H9 (cell line): ENCODE data around the gene KRTAP5-6. TPM values are rescaled to one million over a fixed set of nuclear protein-coding genes. Genes with fewer than 3 reads are reported as not detected.

Experiments
- DNase-seq: peaks from one replicate; pipeline ENCODE4 v3.0.0-alpha.2; 2017
- H2AFZ ChIP-seq: one replicate; pipeline ENCODE4 v1.6.1; 2013; ENCODE audit warnings: mild to moderate bottlenecking, low read length, control low read depth, moderate library complexity
- H2AK5ac ChIP-seq: 2 replicates; pipeline ENCODE4 v1.6.1; 2013; ENCODE audit warnings: low read length, control low read depth, mixed read lengths; ENCODE audit not compliant: insufficient read length
- H2BK120ac ChIP-seq: one replicate; pipeline ENCODE4 v1.6.1; 2013; ENCODE audit warnings: low read depth, mild to moderate bottlenecking, low read length, control low read depth, inconsistent platforms; ENCODE audit not compliant: poor library complexity, severe bottlenecking
- H2BK12ac ChIP-seq: 2 replicates; pipeline ENCODE4 v1.6.1; 2013; ENCODE audit warnings: low read length, control low read depth, mixed read lengths, low read depth; ENCODE audit not compliant: insufficient read length
- H2BK15ac ChIP-seq: 2 replicates; pipeline ENCODE4 v1.6.1; 2013; ENCODE audit warnings: low read depth, low read length, control low read depth
- H2BK20ac ChIP-seq: one replicate; pipeline ENCODE4 v1.6.1; 2013; ENCODE audit warnings: low read depth, mild to moderate bottlenecking, low read length, control low read depth, inconsistent platforms; ENCODE audit not compliant: poor library complexity, severe bottlenecking
- H2BK5ac ChIP-seq: 2 replicates; pipeline ENCODE4 v1.6.1; 2013; ENCODE audit warnings: low read length, control low read depth, mixed read lengths; ENCODE audit not compliant: insufficient read length
- H3K14ac ChIP-seq: 2 replicates; pipeline ENCODE4 v1.6.1; 2013; ENCODE audit warnings: low read length, control low read depth; ENCODE audit not compliant: insufficient read depth
- H3K18ac ChIP-seq: 2 replicates; pipeline ENCODE4 v1.6.1; 2013; ENCODE audit warnings: low read depth, mild to moderate bottlenecking, mixed read lengths, low read length, control low read depth; ENCODE audit not compliant: insufficient read length
- H3K23ac ChIP-seq: 2 replicates; pipeline ENCODE4 v1.6.1; 2013; ENCODE audit warnings: low read length, control low read depth, mixed read lengths, low read depth; ENCODE audit not compliant: insufficient read length
- H3K23me2 ChIP-seq: 2 replicates; pipeline ENCODE4 v1.6.1; 2013; ENCODE audit warnings: low read depth, mild to moderate bottlenecking, mixed read lengths, low read length, control low read depth; ENCODE audit not compliant: insufficient read length, poor library complexity, severe bottlenecking
- H3K27ac ChIP-seq: 2 replicates; pipeline ENCODE4 v1.5.1; 2013; ENCODE audit warnings: low read length, control low read depth, mixed read lengths, low read depth; ENCODE audit not compliant: insufficient read length
- H3K27me3 ChIP-seq: 2 replicates; pipeline ENCODE4 v1.6.1; 2013; ENCODE audit warnings: low read length, control low read depth, inconsistent platforms; ENCODE audit not compliant: insufficient read depth
- H3K4ac ChIP-seq: 2 replicates; pipeline ENCODE4 v1.6.1; 2013; ENCODE audit warnings: low read depth, mild to moderate bottlenecking, control low read depth, inconsistent platforms, low read length, moderate library complexity
- H3K4me1 ChIP-seq: 2 replicates; pipeline ENCODE4 v1.6.1; 2013; ENCODE audit warnings: low read length, control low read depth, inconsistent platforms; ENCODE audit not compliant: insufficient read depth
- H3K4me2 ChIP-seq: 2 replicates; pipeline ENCODE4 v1.6.1; 2013; ENCODE audit warnings: low read length, control low read depth, mixed read lengths; ENCODE audit not compliant: insufficient read length, insufficient read depth
- H3K56ac ChIP-seq: 2 replicates; pipeline ENCODE4 v1.6.1; 2013; ENCODE audit warnings: low read depth, mild to moderate bottlenecking, mixed read lengths, low read length, control low read depth; ENCODE audit not compliant: insufficient read length
- H3K79me1 ChIP-seq: 2 replicates; pipeline ENCODE4 v1.6.1; 2013; ENCODE audit warnings: low read depth, mild to moderate bottlenecking, moderate library complexity, low read length, control low read depth, inconsistent platforms; ENCODE audit not compliant: insufficient read depth, poor library complexity, severe bottlenecking
- H3K79me2 ChIP-seq: 2 replicates; pipeline ENCODE4 v1.6.1; 2013; ENCODE audit warnings: low read length, control low read depth, inconsistent platforms; ENCODE audit not compliant: insufficient read depth
- H3K9ac ChIP-seq: 2 replicates; pipeline ENCODE4 v1.6.1; 2013; ENCODE audit warnings: low read length, control low read depth, mixed read lengths; ENCODE audit not compliant: insufficient read length; ENCODE audit errors: extremely low read depth
- H3K9me3 ChIP-seq: one replicate; pipeline ENCODE4 v1.6.1; 2013; ENCODE audit warnings: low read depth, low read length, inconsistent platforms; ENCODE audit not compliant: control insufficient read depth
- H3T11ph ChIP-seq: one replicate; pipeline ENCODE4 v1.6.1; 2013; ENCODE audit warnings: mild to moderate bottlenecking, low read length, control low read depth, inconsistent platforms
- H4K20me1 ChIP-seq: one replicate; pipeline ENCODE4 v1.6.1; 2013; ENCODE audit not compliant: control insufficient read depth, insufficient read length, insufficient read depth
- H4K5ac ChIP-seq: 2 replicates; pipeline ENCODE4 v1.6.1; 2013; ENCODE audit warnings: low read depth, mild to moderate bottlenecking, mixed read lengths, low read length, control low read depth; ENCODE audit not compliant: insufficient read length
- H4K8ac ChIP-seq: replicated peaks from 2 replicates; pipeline ENCODE4 v1.6.1; 2013; ENCODE audit warnings: low read length, control low read depth, mixed read lengths, low read depth; ENCODE audit not compliant: insufficient read length
- H4K91ac ChIP-seq: 2 replicates; pipeline ENCODE4 v1.6.1; 2013; ENCODE audit warnings: low read depth, mild to moderate bottlenecking, moderate library complexity, mixed read lengths, low read length, control low read depth; ENCODE audit not compliant: insufficient read length
- H3K27ac Mint-ChIP-seq, 3 experiments: 2 replicates in 2 of 3; 3 replicates in 1 of 3; pipeline ENCODE4 v1.8.0; 2020 to 2021; ENCODE audit warnings: mixed read lengths in 3 of 3, mild to moderate bottlenecking in 1 of 3, moderate library complexity in 1 of 3
- H3K27me3 Mint-ChIP-seq: 2 replicates; pipeline ENCODE4 v1.8.0; 2021; ENCODE audit warnings: low read depth, mild to moderate bottlenecking, moderate library complexity, mixed read lengths
- H3K36me3 Mint-ChIP-seq, 3 experiments: 2 replicates in 2 of 3; 3 replicates in 1 of 3; pipeline ENCODE4 v1.8.0; 2020 to 2021; ENCODE audit warnings: low read depth in 3 of 3, mixed read lengths in 3 of 3; ENCODE audit not compliant: insufficient read depth in 1 of 3
- H3K4me1 Mint-ChIP-seq, 2 experiments: 2 replicates each; pipeline ENCODE4 v1.8.0; 2020; ENCODE audit warnings: mixed read lengths in 2 of 2
- H3K4me3 Mint-ChIP-seq, 2 experiments: 2 replicates in 1 of 2; 3 replicates in 1 of 2; pipeline ENCODE4 v1.8.0; 2020 to 2021; ENCODE audit warnings: mild to moderate bottlenecking in 2 of 2, mixed read lengths in 2 of 2, moderate library complexity in 1 of 2
- H3K9me3 Mint-ChIP-seq, 2 experiments: 2 replicates in 1 of 2; 3 replicates in 1 of 2; pipeline ENCODE4 v1.8.0; 2020; ENCODE audit warnings: mild to moderate bottlenecking in 2 of 2, mixed read lengths in 2 of 2, moderate library complexity in 1 of 2
- CTCF ChIP-seq: fragments of 200-600 bp; sonication (generic); conservative IDR thresholded peaks from 3 replicates; pipeline ENCODE4 v1.8.0; 2021; ENCODE audit warnings: antibody characterized with exemption, mild to moderate bottlenecking
- WGBS: extraction: QIAGEN DNeasy Blood & Tissue Kit; methylation state at CpG from one replicate; pipeline ENCODE4 v1.1.7; 2013; ENCODE audit warnings: missing lambda C conversion rate, low lambda C conversion rate, mixed read lengths; ENCODE audit not compliant: insufficient read length; ENCODE audit errors: extremely low coverage; 5-methylcytosine and 5-hydroxymethylcytosine counted together
- total RNA-seq: library from RNA; stranded (reverse); gene quantifications from 2 replicates; pipeline ENCODE4 v1.2.1, GENCODE V29; 2021

KRTAP5-6 gene
- total RNA-seq, 1 experiment from 2014 or later, result not detected

GRCh38 chr11:1733009-1733715 lies 36.2 kb downstream of the KRTAP5-6 start:
- Mint-ChIP-seq H3K27me3 (peaks cover 95% of the 10 kb centered on the region), H3K4me1 (peaks cover 2 to 3% of the 10 kb centered on the region in 2 experiments; a peak in 2 of 4 replicates), H3K9me3 (peaks cover 10 to 19% of the 10 kb centered on the region in 2 experiments), H3K36me3 (no peaks in the 10 kb centered on the region; a peak in 1 of 7 replicates), H3K27ac (no peak overlapping the region; a peak in 1 of 7 replicates), H3K4me3 (no peak overlapping the region)
- Histone ChIP-seq H3K79me2 (no peaks in the 10 kb centered on the region), H4K8ac (no peak overlapping the region), H3K56ac (no peak overlapping the region), H3K27me3 (no peaks in the 10 kb centered on the region; the same call in 1 of the 2 replicates), H3K23ac (no peak overlapping the region), H4K91ac (no peak overlapping the region), H2BK120ac (no peak overlapping the region), H3K4me2 (no peak overlapping the region), H4K20me1 (peaks cover under 1% of the 10 kb centered on the region), H3K14ac (no peak overlapping the region; the same call in 1 of the 2 replicates), H4K5ac (no peak overlapping the region), H2AK5ac (no peak overlapping the region), H3K79me1 (no peaks in the 10 kb centered on the region), H3T11ph (no peak overlapping the region), H3K23me2 (no peaks in the 10 kb centered on the region), H2BK20ac (no peak overlapping the region), H3K4me1 (no peaks in the 10 kb centered on the region), H2BK12ac (no peak overlapping the region), H2AFZ (no peak overlapping the region), H2BK5ac (no peak overlapping the region), H2BK15ac (no peak overlapping the region), H3K9me3 (no peaks in the 10 kb centered on the region), H3K27ac (no peak overlapping the region), H3K9ac (no peak overlapping the region), H3K4ac (no peak overlapping the region), H3K18ac (no peak overlapping the region)
- WGBS, result no CpG with 5 or more reads among the region's 14 CpGs
- TF ChIP-seq CTCF, result no peak
- no peak for DNase-seq
